GM23338 (cell line): Measurements from ENCODE around the gene PHF8.

Source experiments
- CREB1 ChIP-seq: fragments of 250-450 bp; sonication (Bioruptor Pico); IDR thresholded peaks from 2 replicates; pipeline ENCODE4 v1.5.0; 2020; ENCODE audit warnings: low read depth, mild to moderate bottlenecking, moderate library complexity
- EZH2 ChIP-seq: fragments of 200-600 bp; sonication (generic); IDR thresholded peaks from one replicate; pipeline ENCODE4 v1.8.0; 2017; ENCODE audit warnings: antibody characterized with exemption, mild to moderate bottlenecking, low read depth; ENCODE audit not compliant: unreplicated experiment
- POLR2AphosphoS5 ChIP-seq: IDR thresholded peaks from 2 replicates; pipeline ENCODE4 v1.6.1; 2016; ENCODE audit warnings: antibody characterized with exemption, low read depth
- STAT1 ChIP-seq: IDR thresholded peaks from one replicate; pipeline ENCODE4 v1.6.1; 2016; ENCODE audit warnings: antibody characterized with exemption; ENCODE audit not compliant: unreplicated experiment
- TF ChIP-seq, protein P1 (sequence below), 2 experiments: fragments of 200-600 bp in 1 of 2; sonication (generic) in 1 of 2; conservative IDR thresholded peaks; 2 replicates each; pipeline versions ENCODE4 v1.5.1 to v1.6.1; 2016 to 2017; ENCODE audit warnings: antibody characterized with exemption in 2 of 2, low read depth in 2 of 2, mild to moderate bottlenecking in 2 of 2, moderate library complexity in 1 of 2

DNA sequence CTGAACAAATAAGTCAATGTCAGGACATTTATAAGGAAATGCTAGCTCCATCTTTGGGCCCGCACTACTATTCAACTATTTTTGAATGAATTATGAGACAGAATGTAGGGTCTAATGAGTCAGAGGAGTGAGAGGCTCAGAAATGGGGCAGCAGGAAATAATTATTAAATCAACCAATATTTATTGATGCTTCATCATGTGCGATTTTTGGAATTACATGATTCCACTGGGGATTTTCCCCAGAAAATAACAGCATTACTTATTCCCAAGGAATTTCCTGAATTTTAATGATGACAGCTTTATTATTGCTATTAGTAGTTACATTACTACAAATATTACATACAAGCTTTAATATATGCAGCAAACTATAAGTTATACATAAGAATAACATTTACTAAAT is 49.3 kb upstream of the PHF8 start:
- TF ChIP-seq, protein P1, sequence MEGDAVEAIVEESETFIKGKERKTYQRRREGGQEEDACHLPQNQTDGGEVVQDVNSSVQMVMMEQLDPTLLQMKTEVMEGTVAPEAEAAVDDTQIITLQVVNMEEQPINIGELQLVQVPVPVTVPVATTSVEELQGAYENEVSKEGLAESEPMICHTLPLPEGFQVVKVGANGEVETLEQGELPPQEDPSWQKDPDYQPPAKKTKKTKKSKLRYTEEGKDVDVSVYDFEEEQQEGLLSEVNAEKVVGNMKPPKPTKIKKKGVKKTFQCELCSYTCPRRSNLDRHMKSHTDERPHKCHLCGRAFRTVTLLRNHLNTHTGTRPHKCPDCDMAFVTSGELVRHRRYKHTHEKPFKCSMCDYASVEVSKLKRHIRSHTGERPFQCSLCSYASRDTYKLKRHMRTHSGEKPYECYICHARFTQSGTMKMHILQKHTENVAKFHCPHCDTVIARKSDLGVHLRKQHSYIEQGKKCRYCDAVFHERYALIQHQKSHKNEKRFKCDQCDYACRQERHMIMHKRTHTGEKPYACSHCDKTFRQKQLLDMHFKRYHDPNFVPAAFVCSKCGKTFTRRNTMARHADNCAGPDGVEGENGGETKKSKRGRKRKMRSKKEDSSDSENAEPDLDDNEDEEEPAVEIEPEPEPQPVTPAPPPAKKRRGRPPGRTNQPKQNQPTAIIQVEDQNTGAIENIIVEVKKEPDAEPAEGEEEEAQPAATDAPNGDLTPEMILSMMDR (conservative IDR thresholded peaks at IDR 0.05; ENCODE audit: low read depth in 2 of 2), result no peak
- no peak for TF ChIP-seq STAT1
- TF ChIP-seq CREB1 (CRISPR knock-in tag), result no peak
- no peak for TF ChIP-seq EZH2
- TF ChIP-seq POLR2AphosphoS5, result no peak
